HG03095 (cell line): ENCODE results near the gene R3HDM4.
"Not testable (repeated sequence)": the region's sequence is repeated elsewhere in the genome, so short reads cannot be mapped to it uniquely, and the experiment has no call there.

Experiments used
- ATAC-seq: cut with Tn5 transposase; IDR thresholded peaks from one replicate; pipeline ENCODE4 v1.9.1; 2021; ENCODE audit warnings: moderate library complexity; ENCODE audit not compliant: unreplicated experiment

R3HDM4 gene

GRCh38 chr19:877992-878660 is 34.9 kb downstream of the R3HDM4 start:
- ATAC-seq = not testable (repeated sequence)

- no peak for ATAC-seq
Measured at GRCh38 chr19:876780-877314, 36.2 kb downstream of the R3HDM4 start.

DNA sequence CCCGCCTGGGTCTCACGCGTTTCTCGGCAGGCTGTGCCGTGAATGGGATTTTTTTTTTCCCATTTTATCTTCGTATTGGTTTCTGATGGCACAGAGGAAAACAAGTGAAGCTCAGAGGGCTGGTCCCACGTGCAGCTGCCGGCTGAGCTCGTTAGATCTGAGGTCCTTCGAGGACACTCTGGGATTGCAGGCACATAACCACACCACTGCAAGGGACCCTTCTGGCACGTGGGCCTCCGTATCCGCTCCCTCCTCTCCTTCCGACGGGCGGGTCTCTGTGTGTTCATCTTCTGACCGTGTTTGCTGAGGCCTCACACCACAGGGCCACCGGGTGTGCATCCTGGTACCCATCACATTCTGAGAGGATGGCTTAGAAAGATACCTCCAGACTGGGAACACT is 36.9 kb downstream of the R3HDM4 start:
- ATAC-seq = no peak

DNA sequence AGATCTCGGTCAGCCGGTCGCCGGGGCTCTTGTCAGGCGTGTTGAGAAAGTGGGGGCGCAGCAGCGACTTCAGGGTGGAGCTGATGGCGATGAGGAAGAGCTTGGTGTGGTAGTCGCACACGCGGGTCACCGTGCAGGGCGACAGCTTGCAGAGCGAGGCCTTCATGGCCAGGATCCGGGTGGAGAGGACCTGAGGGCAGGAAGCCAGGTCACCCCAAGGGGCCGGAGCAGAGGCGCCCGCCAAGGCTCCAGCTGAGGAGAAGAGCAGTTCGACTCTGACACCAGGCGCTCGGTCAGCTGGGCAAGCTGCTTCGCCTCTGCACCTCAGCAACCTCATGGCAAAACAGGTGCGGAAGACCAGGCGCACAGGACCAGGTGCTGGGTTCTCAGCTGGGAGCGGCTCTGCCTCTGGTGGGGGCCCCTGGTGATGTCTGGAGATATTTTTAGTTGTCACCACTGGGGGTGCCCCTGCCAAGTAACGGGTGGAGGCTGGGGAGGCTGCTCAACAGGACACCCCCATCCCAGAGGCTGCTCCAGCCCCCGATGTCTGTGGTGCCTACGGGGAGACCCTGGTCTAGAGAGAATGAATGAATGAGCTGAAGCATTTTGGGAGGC is 37.6 kb downstream of the R3HDM4 start:
- ATAC-seq = no peak

- ATAC-seq = no peak
Measured at GRCh38 chr19:873561-874041, 39.4 kb downstream of the R3HDM4 start.

DNA sequence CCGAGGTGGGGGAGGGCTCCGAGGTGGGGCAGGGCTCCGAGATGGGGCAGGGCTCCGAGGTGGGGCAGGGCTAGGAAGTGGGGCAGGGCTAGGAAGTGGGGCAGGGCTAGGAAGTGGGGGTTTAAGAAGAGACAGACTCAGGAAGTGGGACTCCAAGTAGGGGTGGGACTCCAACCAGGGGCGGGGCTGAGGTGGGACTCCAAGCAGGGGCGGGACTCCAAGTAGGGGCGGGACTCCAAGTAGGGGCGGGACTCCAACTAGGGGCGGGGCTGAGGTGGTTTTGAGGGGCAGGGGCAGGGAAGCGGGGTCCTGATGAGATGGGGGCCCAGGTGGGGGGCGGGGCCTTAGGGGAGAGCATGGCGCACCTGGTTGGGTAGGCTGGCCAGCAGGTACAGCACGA is 39.9 kb downstream of the R3HDM4 start:
- ATAC-seq = no peak

DNA sequence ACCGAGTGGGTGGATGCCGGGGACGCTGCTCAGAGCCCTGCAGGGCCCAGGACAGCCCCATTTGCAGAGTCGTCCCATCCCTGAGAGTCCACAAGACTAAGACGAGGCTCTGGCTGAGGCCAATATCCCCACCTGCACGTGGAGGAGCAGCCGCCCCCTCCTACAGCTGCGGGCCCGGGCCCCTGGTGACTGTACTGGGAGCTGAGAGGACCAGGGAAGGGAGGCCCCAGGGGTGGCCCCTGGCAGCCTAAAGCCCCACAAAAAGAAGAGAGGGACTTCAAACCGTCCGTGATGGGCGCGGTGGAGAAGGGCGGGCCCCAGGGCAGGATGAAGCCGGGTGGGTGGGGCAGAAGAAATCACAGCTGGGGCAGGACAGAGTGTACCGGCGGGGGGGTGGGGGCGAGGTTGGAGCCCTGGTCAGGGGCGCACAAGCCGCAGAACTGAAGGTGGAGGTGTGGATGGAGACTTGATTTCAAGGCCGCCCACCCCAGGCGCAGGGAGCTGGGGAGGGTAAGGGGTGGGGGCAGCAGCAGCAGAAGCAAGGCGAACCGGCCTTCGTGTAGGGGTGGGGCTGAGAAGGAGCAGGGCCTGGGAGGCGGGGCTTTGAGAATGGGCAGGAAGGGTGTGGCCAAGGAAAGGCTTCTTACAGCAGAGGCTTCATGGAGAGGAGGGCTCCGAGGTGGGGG is 40.6 kb downstream of the R3HDM4 start:
- no peak for ATAC-seq

DNA sequence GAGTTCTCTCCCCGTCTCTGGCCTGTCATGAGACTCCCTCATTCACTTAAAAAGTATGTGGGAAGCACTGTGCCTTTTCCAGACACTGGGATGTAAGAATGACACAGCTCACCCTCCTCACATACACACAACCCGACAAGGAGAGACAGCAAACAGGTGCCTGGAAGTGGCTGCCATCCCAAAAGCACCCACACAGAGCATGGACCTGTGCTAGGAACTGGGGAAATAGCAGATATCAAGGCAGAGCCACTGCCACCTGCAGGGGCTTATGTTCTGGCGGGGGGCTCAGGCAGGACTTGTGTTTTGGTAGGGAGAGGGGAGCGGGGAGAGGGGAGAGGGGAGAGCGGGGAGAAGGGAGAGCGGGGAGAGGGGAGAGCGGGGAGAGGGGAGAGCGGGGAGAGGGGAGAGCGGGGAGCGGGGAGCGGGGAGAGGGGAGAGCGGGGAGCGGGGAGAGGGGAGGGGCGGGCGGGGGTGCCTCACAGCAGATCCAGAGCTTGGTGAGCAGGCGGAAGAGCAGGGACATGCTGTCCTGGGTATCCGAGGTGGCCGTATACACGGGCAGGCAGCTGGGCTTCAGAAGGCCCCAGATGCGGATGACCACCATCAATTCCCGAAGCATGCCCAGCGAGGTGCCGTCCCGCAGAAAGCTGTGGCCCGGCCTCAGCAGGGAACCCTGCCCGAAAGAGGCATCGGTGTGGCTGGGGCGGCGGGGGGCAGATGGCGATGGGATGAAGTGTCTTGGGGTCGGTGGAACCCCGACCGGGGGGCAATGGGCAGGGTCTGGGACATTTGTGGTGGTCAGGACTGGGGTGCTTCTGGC is 41.4 kb downstream of the R3HDM4 start:
- no peak for ATAC-seq

GRCh38 chr19:870963-871401 is 42.0 kb downstream of the R3HDM4 start:
- no peak for ATAC-seq

DNA sequence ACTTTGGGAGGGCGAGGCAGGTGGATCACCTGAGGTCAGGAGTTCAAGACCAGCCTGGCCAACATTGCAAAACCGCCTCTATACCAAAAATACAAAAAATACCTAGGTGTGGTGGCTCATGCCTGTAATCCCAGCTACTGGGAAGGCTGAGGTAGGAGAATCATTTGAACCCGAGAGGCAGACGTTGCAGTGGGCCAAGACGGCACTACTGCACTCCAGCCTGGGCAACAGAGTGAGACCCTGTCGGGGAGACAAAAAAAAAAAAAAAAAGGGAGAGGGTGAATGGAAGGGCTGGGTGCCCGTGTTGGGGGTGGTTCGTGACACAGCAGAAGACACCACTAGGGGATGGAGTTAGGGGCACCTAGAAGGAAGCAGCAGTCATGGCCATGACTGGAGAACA is 42.7 kb downstream of the R3HDM4 start:
- ATAC-seq = no peak

DNA sequence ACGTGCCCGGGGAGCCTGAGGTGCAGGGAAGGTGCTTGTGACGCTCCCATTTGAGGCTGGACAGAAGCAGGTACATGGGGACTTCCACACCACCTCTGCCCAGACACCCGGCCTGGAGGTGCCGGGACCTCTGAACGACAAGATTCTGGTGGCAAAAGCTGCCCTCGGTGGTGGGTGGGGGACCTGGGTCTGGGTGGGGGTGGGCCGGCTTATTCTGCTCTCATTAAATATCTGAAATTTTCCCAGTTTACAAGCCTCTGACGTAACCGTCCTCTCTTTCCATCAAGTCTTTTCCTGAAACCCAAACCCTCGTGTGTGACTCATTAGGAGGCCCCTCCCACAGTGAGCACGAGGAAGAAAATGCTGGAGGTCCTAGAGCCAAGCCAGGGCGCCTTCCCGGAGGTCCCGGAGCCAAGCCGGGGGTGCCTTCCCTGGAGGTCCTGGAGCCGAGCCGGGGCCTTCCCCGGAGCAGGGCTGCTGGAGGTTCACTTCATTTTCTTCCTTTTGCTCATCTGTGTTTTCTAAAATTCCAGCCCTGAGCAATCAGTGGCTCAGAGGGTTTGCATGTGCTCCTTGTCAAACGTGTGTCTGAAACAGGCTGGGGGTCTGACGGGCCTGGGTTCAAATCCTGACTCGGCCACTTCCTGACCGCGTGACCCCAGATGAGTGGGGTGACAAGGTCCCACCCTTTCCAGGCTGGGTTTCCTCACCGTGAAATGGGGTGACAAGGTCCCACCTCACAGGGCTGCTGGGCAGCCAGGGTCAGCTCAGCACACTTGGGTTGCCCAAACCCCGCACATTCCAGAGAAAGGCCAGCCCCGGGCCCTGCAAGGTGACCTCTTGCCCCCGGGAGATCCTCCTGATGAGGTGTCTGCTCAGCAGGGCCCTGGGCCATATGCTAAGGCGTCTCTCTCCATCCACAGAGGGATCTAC is 43.5 kb downstream of the R3HDM4 start:
- ATAC-seq = no peak

- ATAC-seq = no peak
Measured at GRCh38 chr19:868458-869244, 44.4 kb downstream of the R3HDM4 start.

DNA sequence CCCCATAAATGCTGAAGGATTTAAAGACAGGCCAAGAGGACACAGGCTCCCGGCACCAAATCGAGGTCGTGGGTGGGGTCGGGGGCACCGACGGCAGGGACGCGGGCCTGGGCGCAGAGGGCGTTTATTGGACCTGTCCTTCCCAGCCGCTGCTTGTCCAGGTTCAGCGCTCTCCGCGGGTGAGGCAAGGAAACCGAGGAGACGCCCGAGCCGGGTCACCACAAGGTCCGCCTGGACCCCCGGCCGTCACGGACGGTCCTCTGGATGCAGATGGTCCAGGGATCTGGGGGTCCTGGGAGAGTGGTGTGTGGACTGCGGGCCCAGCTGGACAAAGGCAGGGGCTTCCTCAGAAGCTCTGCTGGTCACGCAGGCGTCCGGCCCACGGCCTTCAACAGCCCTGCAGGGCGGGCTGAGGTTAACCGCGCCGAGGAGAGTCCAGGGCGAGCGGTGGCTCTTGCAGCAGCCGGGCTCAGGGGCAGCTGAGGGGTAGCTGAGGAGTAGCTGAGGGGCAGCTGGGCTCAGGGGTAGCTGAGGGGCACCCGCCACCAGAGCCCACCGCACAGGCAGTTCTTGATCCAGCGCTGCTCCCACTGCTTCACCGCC is 45.1 kb downstream of the R3HDM4 start:
- no peak for ATAC-seq

GRCh38 chr19:867301-867793 is 45.7 kb downstream of the R3HDM4 start:
- no peak for ATAC-seq

DNA sequence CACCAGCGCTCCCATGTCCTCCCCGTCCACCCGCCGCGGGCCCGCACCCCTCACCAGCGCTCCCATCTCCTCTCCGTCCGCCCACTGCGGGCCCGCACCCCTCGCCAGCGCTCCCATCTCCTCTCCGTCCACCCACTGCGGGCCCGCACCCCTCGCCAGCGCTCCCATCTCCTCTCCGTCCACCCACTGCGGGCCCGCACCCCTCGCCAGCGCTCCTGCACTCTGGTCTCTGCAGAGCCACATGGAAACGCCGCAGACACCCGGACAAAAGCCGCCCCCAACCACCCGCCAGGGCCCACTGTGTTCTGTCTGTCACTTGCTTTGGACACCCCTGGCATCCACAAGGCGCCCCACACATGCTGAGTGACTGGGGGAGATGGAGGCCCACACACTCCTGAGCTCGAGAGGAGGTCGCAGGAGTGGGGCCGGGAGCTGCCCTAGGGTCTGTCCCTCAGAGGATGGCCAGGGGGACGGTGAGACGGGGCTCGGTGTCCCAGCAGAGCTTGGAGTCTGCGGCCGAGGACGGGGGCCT is 46.2 kb downstream of the R3HDM4 start:
- no peak for ATAC-seq

DNA sequence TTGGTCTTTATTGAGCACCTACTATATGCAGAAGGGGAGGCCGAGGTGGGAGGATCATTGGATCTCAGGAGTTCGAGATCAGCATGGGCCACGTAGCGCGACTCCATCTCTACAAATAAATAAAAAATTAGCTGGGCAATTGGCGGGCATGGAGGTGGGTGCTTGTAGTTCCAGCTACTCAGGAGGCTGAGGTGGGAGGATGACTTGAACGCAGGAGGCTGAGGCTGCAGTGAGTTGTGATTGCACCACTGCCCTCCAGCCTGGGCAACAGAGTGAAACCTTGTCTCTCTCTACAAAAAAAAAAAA is 49.8 kb downstream of the R3HDM4 start:
- ATAC-seq = no peak

DNA sequence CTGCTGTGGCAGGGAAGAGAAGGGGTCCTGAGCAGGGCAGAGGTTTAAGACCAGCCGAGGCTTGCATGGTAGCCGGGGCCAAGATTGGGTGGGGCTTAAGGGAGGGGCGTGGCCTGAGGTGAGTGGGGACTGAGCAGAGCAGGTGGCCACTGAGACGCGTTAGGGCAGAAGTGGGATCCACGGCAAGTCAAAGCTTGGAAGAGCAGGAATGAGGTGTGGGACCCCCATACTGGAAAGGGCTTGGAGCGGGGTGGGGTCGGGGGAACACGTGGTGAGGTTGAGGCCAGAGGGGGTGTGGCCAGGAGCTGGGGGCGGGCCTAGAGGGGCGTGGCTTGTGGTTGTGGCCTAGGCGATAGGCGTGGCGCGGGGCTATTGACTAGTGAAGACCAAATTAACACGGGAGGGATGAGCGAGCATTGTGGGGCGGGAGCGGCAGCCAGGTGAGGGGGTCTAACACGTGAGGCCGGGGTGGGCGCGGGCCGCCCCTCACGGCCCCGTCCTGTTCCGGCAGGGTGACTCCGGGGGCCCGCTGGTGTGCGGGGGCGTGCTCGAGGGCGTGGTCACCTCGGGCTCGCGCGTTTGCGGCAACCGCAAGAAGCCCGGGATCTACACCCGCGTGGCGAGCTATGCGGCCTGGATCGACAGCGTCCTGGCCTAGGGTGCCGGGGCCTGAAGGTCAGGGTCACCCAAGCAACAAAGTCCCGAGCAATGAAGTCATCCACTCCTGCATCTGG is 50.3 kb downstream of the R3HDM4 start:
- no peak for ATAC-seq
